NCI-H146 (cell line): ENCODE measurements around the gene DNAJC25.
"Not testable (repeated sequence)": the region's sequence is repeated elsewhere in the genome, so short reads cannot be mapped to it uniquely, and the experiment has no call there.

Experiments used
- DNase-seq: peaks from one replicate; lab custom pipeline; 2025; lab: John Stamatoyannopoulos, UW

DNAJC25 gene

DNA sequence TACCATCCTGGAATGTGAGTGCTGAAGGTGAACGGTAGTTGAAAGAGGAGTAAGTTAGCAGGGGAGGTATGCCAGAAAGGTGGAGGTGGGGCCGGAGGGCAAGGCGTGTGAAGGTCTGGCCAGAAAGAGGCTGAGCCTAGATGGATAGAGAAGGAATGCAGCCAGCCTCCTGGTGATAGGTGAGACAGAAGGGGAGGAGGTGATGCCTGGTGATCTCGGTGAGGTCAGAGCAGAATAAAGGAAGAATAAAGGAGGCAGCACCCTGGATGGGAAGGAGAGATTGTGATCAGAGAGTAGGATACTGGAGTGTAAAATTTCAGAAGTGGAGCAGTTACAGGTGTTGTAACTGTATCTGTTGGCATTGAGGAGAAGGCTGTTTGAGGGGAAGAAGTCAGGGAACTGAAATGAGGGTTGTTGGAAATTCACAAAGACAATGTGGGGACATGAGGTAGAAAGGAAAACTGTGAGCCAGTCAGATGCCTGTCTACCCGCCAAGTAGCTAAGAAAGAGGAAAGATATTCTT lies 32.2 kb downstream of the DNAJC25 start:
- no peak for DNase-seq

DNA sequence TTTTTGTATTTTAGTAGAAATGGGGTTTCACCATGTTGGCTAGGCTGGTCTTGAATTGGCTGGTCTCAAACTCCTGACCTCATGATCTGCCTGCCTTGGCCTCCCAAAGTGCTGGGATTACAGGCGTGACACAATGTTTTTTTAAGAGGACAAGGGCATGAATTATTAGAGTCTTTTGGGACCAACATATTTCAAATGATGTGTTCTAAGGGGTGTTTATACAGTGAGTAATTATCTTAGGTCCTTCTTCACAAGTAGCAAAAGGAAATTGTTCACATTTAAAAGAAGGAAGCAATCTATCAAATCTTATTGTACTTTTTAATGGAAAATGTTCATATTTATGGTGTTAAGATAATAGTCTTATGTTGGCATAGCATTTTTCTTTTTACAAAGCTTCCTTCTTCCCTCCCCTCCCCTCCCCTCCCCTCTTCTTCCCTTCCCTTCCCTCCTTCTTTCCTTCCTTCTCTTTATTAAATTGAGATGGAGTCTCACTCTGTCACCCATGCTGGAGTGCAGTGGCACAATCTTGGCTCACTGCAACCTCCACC lies 37.0 kb downstream of the DNAJC25 start:
- no peak for DNase-seq

DNA sequence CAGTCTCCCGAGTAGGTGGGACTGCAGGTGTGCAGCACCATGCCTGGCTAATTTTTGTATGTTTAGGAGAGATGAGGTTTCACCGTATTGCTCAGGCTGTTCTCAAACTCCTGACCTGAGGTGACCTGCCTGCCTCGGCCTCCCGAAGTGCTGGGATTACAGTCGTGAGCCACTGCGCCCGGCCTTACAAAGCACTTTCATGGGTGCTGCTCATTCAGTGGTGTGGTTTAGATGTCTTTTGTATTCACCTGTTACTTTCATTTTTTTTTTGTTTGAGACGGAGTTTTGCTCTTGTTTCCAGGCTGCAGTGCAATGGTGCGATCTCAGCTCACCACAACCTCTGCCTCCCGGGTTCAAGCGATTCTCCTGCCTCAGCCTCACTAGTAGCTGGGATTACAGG lies 37.5 kb downstream of the DNAJC25 start:
- DNase-seq: not testable (repeated sequence)

DNA sequence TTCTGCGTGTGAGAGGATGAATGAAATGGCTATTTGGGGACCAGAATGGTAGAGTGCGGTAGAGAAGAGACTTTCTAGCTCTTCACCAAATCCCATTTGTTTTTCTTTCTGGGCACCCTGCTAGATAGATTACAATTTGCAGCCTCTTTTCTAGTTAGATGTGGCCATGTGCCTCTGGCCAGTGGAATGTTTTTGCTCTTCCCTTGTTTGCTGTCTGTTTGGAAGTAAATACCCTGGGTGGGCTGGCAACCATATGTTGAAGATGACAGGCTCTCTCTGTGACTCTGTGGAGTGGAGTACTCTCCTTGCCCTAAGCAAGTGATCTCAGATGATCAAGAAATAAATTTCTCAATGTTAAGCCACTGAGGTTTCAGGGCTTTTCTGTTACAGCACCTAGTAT lies 43.2 kb downstream of the DNAJC25 start:
- no peak for DNase-seq

DNA sequence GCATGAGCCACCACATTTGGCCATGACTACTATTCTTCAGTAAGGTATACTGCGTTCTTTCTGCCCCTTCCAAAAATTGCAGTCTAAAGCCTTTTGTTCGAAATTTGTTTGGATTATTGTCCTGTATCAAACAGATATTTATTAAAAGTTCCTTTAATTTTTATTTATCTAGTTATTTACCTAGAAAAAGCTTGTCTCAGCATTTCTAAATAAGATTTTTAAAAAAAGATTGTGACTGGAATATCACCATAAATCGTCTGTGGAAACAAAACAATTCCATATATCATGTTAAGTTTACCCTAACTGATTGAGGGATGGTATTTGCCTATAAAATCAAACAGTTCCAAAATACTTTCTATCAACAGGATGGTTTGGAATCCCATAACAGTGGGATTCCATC lies 45.0 kb downstream of the DNAJC25 start:
- DNase-seq: no peak

DNA sequence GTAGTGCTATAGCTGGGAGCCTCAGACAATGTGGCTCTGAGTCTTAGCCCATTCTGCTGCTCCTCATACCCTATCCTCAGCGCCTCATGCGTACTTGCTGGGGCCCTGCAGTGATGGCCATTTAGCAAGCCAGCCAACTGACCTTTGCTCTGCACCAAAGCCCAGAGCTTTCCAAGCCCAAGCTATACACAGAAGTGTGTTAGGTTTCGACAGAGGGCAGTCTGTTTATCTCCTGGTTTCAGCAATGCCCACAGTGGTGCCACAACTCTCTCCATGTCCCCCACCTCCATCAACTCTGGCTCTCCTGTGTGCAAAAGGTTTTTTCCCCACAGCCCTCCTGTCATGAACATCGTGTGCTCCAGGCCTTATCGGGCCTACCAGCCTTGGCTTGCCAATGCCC lies 47.2 kb downstream of the DNAJC25 start:
- no peak for DNase-seq

DNA sequence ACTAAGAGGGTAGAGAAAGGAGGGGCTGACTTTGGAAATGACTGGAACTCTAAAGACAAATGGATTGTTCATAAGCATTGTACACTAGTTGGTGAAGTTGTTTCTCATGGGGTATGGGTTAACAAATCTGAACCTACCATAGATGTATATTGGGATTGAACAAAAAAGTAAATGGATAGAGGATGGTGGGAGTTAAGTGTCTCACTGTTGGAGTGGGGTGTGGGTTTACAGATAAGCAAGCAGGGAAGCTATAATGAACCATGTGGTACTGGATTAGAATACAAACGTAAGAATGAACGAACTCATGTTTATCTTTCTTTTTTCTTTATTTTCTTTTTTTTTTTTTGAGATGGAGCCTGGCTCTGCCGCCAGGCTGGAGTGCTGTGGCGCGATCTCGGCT lies 48.1 kb downstream of the DNAJC25 start:
- DNase-seq: no peak

DNA sequence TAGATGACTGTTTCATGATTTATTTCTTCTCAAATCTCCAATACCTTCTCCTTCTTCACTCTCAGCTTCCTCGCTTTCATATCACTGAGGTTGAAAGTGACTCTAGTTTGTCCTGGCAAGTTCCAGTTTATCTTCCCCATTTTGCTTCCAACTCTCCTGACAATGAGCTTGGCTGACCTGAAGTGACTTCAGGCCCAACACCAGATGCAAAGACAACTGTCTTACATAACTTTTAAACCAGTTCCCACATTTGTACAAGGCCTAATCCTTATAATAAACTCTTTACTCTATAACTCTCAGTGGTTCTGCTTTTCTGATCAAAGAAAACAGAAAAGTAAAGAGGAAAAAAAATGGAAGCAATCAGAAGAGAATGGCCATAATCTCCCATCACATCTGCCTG lies 52.3 kb downstream of the DNAJC25 start:
- DNase-seq: no peak

DNA sequence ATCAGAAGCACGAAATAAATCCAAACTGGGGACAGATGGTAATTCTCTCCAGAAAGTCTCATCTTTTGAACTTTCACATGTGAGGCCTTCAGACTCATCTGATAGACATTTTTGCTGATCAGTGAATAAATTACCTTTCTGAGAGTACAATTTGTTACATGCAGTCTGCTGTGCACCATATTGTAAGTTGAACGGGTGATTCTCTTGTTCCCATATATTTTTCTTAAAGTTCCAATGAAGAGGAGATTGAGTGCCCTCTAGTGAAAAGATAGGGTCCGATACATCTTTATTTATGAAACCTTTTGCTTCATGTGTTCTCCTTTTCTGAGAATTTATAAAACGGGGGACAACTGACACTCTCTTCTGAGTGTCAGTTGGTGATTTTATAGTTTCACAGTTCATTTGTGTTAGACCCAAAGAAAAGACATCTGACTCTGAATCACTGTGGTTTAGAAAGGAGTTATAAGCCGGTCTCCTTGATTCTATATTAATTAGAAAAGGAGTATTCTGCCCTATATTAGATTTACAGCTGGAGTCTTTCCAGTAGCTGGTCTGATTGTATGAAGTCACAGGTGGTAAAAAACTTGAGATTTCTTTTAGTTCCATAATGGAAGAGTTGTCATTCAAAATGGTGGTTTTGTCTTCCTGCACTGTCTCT lies 60.7 kb downstream of the DNAJC25 start:
- peak; percentile 13 for DNase-seq

DNA sequence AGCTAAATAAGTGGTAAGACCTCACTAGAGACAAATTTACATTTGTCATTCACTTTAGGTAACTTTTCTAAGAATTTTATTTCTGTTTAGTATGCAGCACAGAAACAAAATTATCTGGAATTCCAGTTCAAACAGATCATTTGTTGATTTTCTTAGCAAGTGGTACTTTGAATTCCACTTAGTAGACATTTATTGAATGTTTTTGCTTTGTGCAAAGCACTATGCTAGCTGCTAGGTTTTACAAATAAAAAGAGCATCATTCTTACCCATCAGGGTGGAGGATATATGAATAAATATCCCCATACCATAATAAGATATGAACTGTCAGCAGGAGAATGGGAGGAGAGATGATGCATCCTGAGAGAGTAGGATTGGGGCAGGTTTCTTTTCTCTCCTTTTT lies 65.7 kb downstream of the DNAJC25 start:
- DNase-seq: no peak

DNA sequence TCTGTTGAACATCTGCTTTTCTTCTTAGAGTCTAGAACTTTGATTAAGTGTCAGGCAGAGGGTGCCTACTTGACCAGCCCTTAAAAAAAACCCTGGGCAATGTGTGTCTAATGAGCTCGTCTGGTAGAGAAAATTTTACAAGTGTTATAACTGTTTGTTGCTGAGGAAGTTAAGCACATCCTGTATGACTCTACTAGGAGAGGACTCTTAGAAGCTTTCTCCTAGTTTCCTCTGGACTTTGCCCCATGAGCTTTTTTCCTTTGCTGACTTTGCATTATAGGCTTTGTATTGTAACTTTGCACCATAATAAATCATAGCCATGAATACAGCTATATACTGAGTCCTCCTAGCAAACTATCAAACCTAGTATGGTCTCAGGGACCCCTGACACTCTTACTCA lies 69.6 kb downstream of the DNAJC25 start:
- DNase-seq: no peak
